OCI-LY7 (cell line): ENCODE measurements around the gene GPLD1.

Experiments used
- CTCF ChIP-seq: fragments of 200-600 bp; sonication (generic); conservative IDR thresholded peaks from 2 replicates; pipeline ENCODE4 v1.5.1; 2014; ENCODE audit warnings: mild to moderate bottlenecking, antibody characterized with exemption, low read length, moderate library complexity, mixed read lengths
- EZH2phosphoT487 ChIP-seq: fragments of 200-600 bp; sonication (generic); IDR thresholded peaks from 2 replicates; pipeline ENCODE4 v1.6.1; 2018; ENCODE audit warnings: low read depth, borderline replicate concordance, mild to moderate bottlenecking, mixed run types, antibody characterized with exemption, low read length, moderate library complexity, mixed read lengths

- no peak for TF ChIP-seq CTCF
- TF ChIP-seq EZH2phosphoT487: no peak
Observed at GRCh38 chr6:24448828-24449525, 40.4 kb downstream of the GPLD1 start.
